SK-N-SH treated with all-trans-retinoic acid at 6 μM for 48 hours (cell line): Measurements from ENCODE around the gene CDC14B.

Source experiments
- ARNTL ChIP-seq: fragments of 450-650 bp; formaldehyde crosslinking; IDR thresholded peaks from 2 replicates; pipeline ENCODE4 v1.5.0; 2020; ENCODE audit warnings: low read depth, mild to moderate bottlenecking, moderate library complexity, borderline replicate concordance
- BACH2 ChIP-seq: fragments of 250-450 bp; sonication (Bioruptor Pico); IDR thresholded peaks from 2 replicates; pipeline ENCODE4 v1.9.0; 2021; ENCODE audit warnings: mild to moderate bottlenecking, borderline replicate concordance
- GLIS3 ChIP-seq: fragments of 250-450 bp; sonication (Bioruptor Pico); IDR thresholded peaks from 2 replicates; pipeline ENCODE4 v1.5.0; 2020; ENCODE audit warnings: mild to moderate bottlenecking, moderate library complexity
- ISL1 ChIP-seq: fragments of 250-450 bp; sonication (Bioruptor Pico); IDR thresholded peaks from 2 replicates; pipeline ENCODE4 v2.1.2; 2022; ENCODE audit warnings: mild to moderate bottlenecking, moderate library complexity
- RARB ChIP-seq: fragments of 250-450 bp; sonication (Bioruptor Pico); IDR thresholded peaks from 2 replicates; pipeline ENCODE4 v1.8.0; 2021; ENCODE audit warnings: mild to moderate bottlenecking, moderate library complexity
- TF ChIP-seq, protein P1 (sequence below): fragments of 250-450 bp; sonication (Bioruptor Pico); IDR thresholded peaks from 2 replicates; pipeline ENCODE4 v1.5.1; 2020; ENCODE audit warnings: low read depth, mild to moderate bottlenecking, moderate library complexity

- TF ChIP-seq GLIS3 (CRISPR knock-in tag) (no peak), RARB (CRISPR knock-in tag) (no peak), BACH2 (CRISPR knock-in tag) (no peak), ISL1 (CRISPR knock-in tag) (no peak), ARNTL (CRISPR knock-in tag) (no peak)
- TF ChIP-seq, protein P1, sequence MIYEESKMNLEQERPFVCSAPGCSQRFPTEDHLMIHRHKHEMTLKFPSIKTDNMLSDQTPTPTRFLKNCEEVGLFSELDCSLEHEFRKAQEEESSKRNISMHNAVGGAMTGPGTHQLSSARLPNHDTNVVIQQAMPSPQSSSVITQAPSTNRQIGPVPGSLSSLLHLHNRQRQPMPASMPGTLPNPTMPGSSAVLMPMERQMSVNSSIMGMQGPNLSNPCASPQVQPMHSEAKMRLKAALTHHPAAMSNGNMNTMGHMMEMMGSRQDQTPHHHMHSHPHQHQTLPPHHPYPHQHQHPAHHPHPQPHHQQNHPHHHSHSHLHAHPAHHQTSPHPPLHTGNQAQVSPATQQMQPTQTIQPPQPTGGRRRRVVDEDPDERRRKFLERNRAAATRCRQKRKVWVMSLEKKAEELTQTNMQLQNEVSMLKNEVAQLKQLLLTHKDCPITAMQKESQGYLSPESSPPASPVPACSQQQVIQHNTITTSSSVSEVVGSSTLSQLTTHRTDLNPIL (CRISPR knock-in tag), result no peak
Observed at GRCh38 chr9:96492993-96493531, 126.6 kb downstream of the CDC14B start.
